Measurements from ENCODE around the gene IRF3. TPM values are rescaled to one million over a fixed set of nuclear protein-coding genes. Genes with fewer than 3 reads are reported as not detected.

IRF3 gene
- total RNA-seq, 6 experiments from 2014 or later, result 29.6 to 41.8 (median 35.3) TPM

- Histone ChIP-seq H3K36me3 (peaks cover 0 to 71% (median 17%) of the 10 kb centered on the region in 4 donors), H3K4me3 (no peak overlapping the region), H3K9me3 (no peaks in the 10 kb centered on the region), H3K27ac (no peak overlapping the region), H3K27me3 (no peaks in the 10 kb centered on the region), H3K4me1 (no peaks in the 10 kb centered on the region)
- DNase-seq (no peak), ATAC-seq (no peak)
- intact Hi-C loops (cut with DNase I), result no loop called here
- TF ChIP-seq, protein P1, sequence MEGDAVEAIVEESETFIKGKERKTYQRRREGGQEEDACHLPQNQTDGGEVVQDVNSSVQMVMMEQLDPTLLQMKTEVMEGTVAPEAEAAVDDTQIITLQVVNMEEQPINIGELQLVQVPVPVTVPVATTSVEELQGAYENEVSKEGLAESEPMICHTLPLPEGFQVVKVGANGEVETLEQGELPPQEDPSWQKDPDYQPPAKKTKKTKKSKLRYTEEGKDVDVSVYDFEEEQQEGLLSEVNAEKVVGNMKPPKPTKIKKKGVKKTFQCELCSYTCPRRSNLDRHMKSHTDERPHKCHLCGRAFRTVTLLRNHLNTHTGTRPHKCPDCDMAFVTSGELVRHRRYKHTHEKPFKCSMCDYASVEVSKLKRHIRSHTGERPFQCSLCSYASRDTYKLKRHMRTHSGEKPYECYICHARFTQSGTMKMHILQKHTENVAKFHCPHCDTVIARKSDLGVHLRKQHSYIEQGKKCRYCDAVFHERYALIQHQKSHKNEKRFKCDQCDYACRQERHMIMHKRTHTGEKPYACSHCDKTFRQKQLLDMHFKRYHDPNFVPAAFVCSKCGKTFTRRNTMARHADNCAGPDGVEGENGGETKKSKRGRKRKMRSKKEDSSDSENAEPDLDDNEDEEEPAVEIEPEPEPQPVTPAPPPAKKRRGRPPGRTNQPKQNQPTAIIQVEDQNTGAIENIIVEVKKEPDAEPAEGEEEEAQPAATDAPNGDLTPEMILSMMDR (IDR thresholded peaks at IDR 0.05), result no peak
- no peak for TF ChIP-seq POLR2A (IDR thresholded peaks at IDR 0.05)
- 97% methylated on average over 62 of the region's 110 CpGs for WGBS (ENCODE audit: insufficient coverage, low coverage, low lambda C conversion rate, missing lambda C conversion rate)
Measured at GRCh38 chr19:49651820-49652550, 13.7 kb downstream of the IRF3 start.

GRCh38 chr19:49651029-49651819 lies 14.4 kb downstream of the IRF3 start:
- no peak for TF ChIP-seq POLR2A (IDR thresholded peaks at IDR 0.05)
- TF ChIP-seq, protein P1 (IDR thresholded peaks at IDR 0.05), result no peak
- Histone ChIP-seq H3K9me3 (no peaks in the 10 kb centered on the region), H3K36me3 (peaks cover 0 to 71% (median 19%) of the 10 kb centered on the region in 4 donors), H3K4me3 (no peak overlapping the region), H3K27ac (no peak overlapping the region), H3K4me1 (no peaks in the 10 kb centered on the region), H3K27me3 (no peaks in the 10 kb centered on the region)
- 88% methylated on average over 14 of the region's 72 CpGs for WGBS (ENCODE audit: insufficient coverage, low coverage, low lambda C conversion rate, missing lambda C conversion rate)
- DNase-seq (no peak), ATAC-seq (no peak)
- intact Hi-C loops (cut with DNase I), result no loop called here

DNA sequence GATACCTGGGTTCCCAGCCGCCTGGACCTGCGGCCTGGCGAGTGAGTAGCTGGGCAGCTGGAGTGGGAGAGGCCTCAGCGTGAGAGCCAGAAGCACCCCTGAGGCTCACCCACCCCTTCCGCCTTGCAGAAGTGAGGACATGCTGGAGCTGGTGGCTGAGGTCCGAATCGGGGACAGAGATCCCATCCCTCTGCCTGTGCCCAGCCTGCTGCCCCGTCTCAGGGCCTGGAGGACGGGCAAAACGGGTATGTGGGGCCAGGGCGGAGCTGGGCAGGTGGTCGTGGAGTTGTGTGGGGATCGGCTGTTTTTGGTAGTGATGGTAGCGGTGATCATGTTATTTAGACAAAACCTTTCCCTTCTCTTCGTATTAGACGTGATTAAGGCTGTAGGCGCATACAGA lies 19.1 kb downstream of the IRF3 start:
- H3K27me3 ChIP-seq, result no peaks in the 10 kb centered on the region
- H3K36me3 ChIP-seq, result peaks cover 0 to 43% (median 9%) of the 10 kb centered on the region in 4 donors
- H3K4me1 ChIP-seq, result peaks cover 0 to 12% (median 6%) of the 10 kb centered on the region in 4 donors
- H3K4me3 ChIP-seq, result no peak overlapping the region
- WGBS (ENCODE audit: insufficient coverage, low coverage, low lambda C conversion rate, missing lambda C conversion rate), result 95% methylated on average over 12 of the region's 17 CpGs
- intact Hi-C loops (cut with DNase I), result no loop called here
- ATAC-seq, result no peak
- DNase-seq, result peak in 1 of 3 donors; percentile 17
- no peak overlapping the region for H3K27ac ChIP-seq
- TF ChIP-seq POLR2A (IDR thresholded peaks at IDR 0.05), result no peak
- TF ChIP-seq, protein P1 (IDR thresholded peaks at IDR 0.05), result no peak
- H3K9me3 ChIP-seq, result no peaks in the 10 kb centered on the region

DNA sequence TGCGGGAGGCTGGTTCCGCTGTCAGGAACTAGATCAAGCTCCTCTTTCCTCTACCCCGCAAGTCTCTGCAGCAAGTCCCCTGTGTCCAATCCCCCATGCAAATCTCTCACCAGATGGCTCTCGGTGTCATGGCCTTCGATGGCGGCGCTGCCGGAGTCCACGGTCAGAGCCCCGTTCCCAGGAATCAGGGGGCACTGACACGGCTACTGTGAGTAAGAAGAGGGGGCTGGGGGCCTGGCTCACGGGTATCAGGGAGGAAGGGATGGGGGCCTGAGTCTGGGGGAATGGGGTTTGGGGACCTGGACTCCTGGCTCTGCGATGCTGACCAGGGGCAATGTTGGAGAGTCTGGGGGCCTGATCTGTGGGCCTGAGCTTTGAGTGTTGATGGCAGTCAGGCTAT lies 19.7 kb downstream of the IRF3 start:
- DNase-seq, result no peak
- intact Hi-C loops (cut with DNase I), result no loop called here

More for the DNA sequence above, 19.7 kb downstream of the IRF3 start:
- 60% methylated on average over 1 of the region's 13 CpGs for WGBS (ENCODE audit: insufficient coverage, low coverage, low lambda C conversion rate, missing lambda C conversion rate)
- TF ChIP-seq, protein P1 (IDR thresholded peaks at IDR 0.05), result no peak
- no peak for TF ChIP-seq POLR2A (IDR thresholded peaks at IDR 0.05)
- H3K27me3 ChIP-seq, result no peaks in the 10 kb centered on the region
- H3K4me1 ChIP-seq, result peaks cover 0 to 13% (median 8%) of the 10 kb centered on the region in 4 donors
- no peaks in the 10 kb centered on the region for H3K9me3 ChIP-seq
- no peak for ATAC-seq
- H3K4me3 ChIP-seq, result no peak overlapping the region
- peaks cover 0 to 39% (median 5%) of the 10 kb centered on the region in 4 donors for H3K36me3 ChIP-seq
- H3K27ac ChIP-seq, result no peak overlapping the region

Data from right lobe of liver (tissue), 6 donors.